T-cell (primary cell): Measurements from ENCODE around the gene HSF2BP. TPM values are rescaled to one million over a fixed set of nuclear protein-coding genes. Genes with fewer than 3 reads are reported as not detected.

Experiments
- ATAC-seq, 4 experiments: fragments of 200-7000 bp in 3 of 4; fragments of 150-1000 bp in 1 of 4; cut with Tn5 transposase; replicated peaks in 1 of 4; 1 replicate in 3 of 4; 2 replicates in 1 of 4; pipeline ENCODE4 v1.10.0; 2021; ENCODE audit warnings: moderate library complexity in 3 of 4, mild to moderate bottlenecking in 2 of 4, moderate number of reproducible peaks in 1 of 4
- CTCF ChIA-PET, 2 donors: fragments of 300-600 bp; sonication (Branson Sonifier 250); formaldehyde crosslinking; loops; one replicate each; lab custom pipeline; 2022; ENCODE audit warnings: antibody characterized with exemption in 2 of 2; lab: Charles Lee
- POLR2A ChIA-PET, 2 donors: fragments of 300-600 bp; sonication (Branson Sonifier 250); formaldehyde crosslinking; loops; one replicate each; lab custom pipeline; 2022; ENCODE audit warnings: antibody characterized with exemption in 2 of 2; lab: Charles Lee
- DNase-seq, 35 experiments: peaks; one replicate each; pipeline versions ENCODE4 v3.0.0 to v3.0.0-alpha.2; 2013 to 2023
- H3K27ac ChIP-seq: one replicate; pipeline ENCODE4 v1.5.1; 2013; ENCODE audit warnings: low read length
- H3K27me3 ChIP-seq, 2 experiments: replicated peaks in 1 of 2; 1 replicate in 1 of 2; 2 replicates in 1 of 2; pipeline versions ENCODE4 v1.6.1 to v1.7.0; 2013; ENCODE audit warnings: low read length in 1 of 2, mixed read lengths in 1 of 2; ENCODE audit not compliant: control insufficient read depth in 2 of 2, insufficient read depth in 2 of 2; ENCODE audit errors: extremely low read depth in 1 of 2
- H3K36me3 ChIP-seq, 2 donors: 1 replicate in 1 of 2; 2 replicates in 1 of 2; pipeline versions ENCODE4 v1.6.1 to v1.7.0; 2013; ENCODE audit warnings: low read length in 1 of 2; ENCODE audit not compliant: control insufficient read depth in 2 of 2, insufficient read depth in 1 of 2; ENCODE audit errors: extremely low read depth in 1 of 2
- H3K4me1 ChIP-seq, 2 experiments: 1 replicate in 1 of 2; 2 replicates in 1 of 2; pipeline versions ENCODE4 v1.6.1 to v1.7.0; 2013; ENCODE audit warnings: low read length in 2 of 2, mixed read lengths in 1 of 2; ENCODE audit not compliant: insufficient read depth in 2 of 2, control insufficient read depth in 1 of 2; ENCODE audit errors: extremely low read depth in 1 of 2
- H3K4me3 ChIP-seq, 2 donors: 1 replicate in 1 of 2; 2 replicates in 1 of 2; pipeline versions ENCODE4 v1.5.1 to v1.7.0; 2013; ENCODE audit warnings: mild to moderate bottlenecking in 2 of 2, low read length in 1 of 2, moderate library complexity in 1 of 2; ENCODE audit not compliant: control insufficient read depth in 1 of 2; ENCODE audit errors: extremely low read depth in 1 of 2
- H3K9me3 ChIP-seq: 2 replicates; pipeline ENCODE4 v1.7.0; 2013
- H3K27ac Mint-ChIP-seq, 2 donors: one replicate each; pipeline ENCODE4 v1.8.0; 2020 to 2021; ENCODE audit warnings: mild to moderate bottlenecking in 2 of 2, mixed read lengths in 2 of 2
- H3K27me3 Mint-ChIP-seq, 2 donors: one replicate each; pipeline ENCODE4 v1.8.0; 2021 to 2022; ENCODE audit warnings: mixed read lengths in 2 of 2
- H3K36me3 Mint-ChIP-seq: one replicate; pipeline ENCODE4 v1.8.0; 2021; ENCODE audit warnings: mixed read lengths
- H3K4me1 Mint-ChIP-seq, 3 donors: one replicate each; pipeline ENCODE4 v1.8.0; 2020 to 2022; ENCODE audit warnings: mixed read lengths in 3 of 3, mild to moderate bottlenecking in 1 of 3
- H3K4me3 Mint-ChIP-seq, 3 donors: one replicate each; pipeline ENCODE4 v1.8.0; 2020 to 2022; ENCODE audit warnings: mild to moderate bottlenecking in 3 of 3, mixed read lengths in 3 of 3, moderate library complexity in 3 of 3
- H3K9me3 Mint-ChIP-seq, 3 donors: one replicate each; pipeline ENCODE4 v1.8.0; 2020 to 2022; ENCODE audit warnings: mixed read lengths in 3 of 3
- WGBS: methylation state at CpG from one replicate; pipeline ENCODE4 v1.1.5; 2013; ENCODE audit warnings: missing lambda C conversion rate; ENCODE audit not compliant: insufficient coverage; 5-methylcytosine and 5-hydroxymethylcytosine counted together
- total RNA-seq, 35 experiments: library from RNA in 6 of 35; stranded (reverse) in 6 of 35; fragments of 120-200 nt in 1 of 35; gene quantifications; one replicate each; pipeline versions ENCODE4 v1.2.1 to v1.2.4 and lab custom pipeline; 2013 to 2026

The HSF2BP gene
- total RNA-seq, 5 donors from 2014 or later (not counting 1 experiment from before 2014, with no cell fraction given), result 0.60 to 2.2 (median 0.80) TPM

- no peaks in the 10 kb centered on the region for H3K9me3 ChIP-seq
- H3K4me1 Mint-ChIP-seq, result peaks cover 2 to 3% (median 2%) of the 10 kb centered on the region in 3 donors
- H3K4me3 Mint-ChIP-seq, result no peak overlapping the region
- peaks cover 0 to 4% of the 10 kb centered on the region in 2 donors for H3K27me3 Mint-ChIP-seq
- DNase-seq, result no peak
- peaks cover 0 to 2% of the 10 kb centered on the region in 2 experiments for H3K4me1 ChIP-seq
- ATAC-seq, result no peak
- no peak overlapping the region for H3K27ac Mint-ChIP-seq
- H3K9me3 Mint-ChIP-seq, result no peaks in the 10 kb centered on the region
- no peak overlapping the region for H3K4me3 ChIP-seq
- POLR2A ChIA-PET, result no interaction called here
- no peak overlapping the region for H3K27ac ChIP-seq
- no peaks in the 10 kb centered on the region for H3K36me3 Mint-ChIP-seq
- H3K36me3 ChIP-seq, result no peaks in the 10 kb centered on the region
- no CpG with 5 or more reads among the region's 3 CpGs for WGBS
- no peaks in the 10 kb centered on the region for H3K27me3 ChIP-seq
- CTCF ChIA-PET, result no interaction called here
Observed at GRCh38 chr21:43640400-43640799, 18.9 kb downstream of the HSF2BP start.

GRCh38 chr21:43639470-43640353 is 19.6 kb downstream of the HSF2BP start:
- WGBS, result 89% methylated on average over 4 of the region's 7 CpGs
- ATAC-seq (no peak), DNase-seq (no peak)
- Histone ChIP-seq H3K4me1 (no peaks in the 10 kb centered on the region), H3K27ac (no peak overlapping the region), H3K27me3 (no peaks in the 10 kb centered on the region), H3K36me3 (no peaks in the 10 kb centered on the region), H3K4me3 (no peak overlapping the region), H3K9me3 (no peaks in the 10 kb centered on the region)
- Mint-ChIP-seq H3K4me1 (no peaks in the 10 kb centered on the region), H3K4me3 (no peak overlapping the region), H3K9me3 (no peaks in the 10 kb centered on the region), H3K27ac (no peak overlapping the region), H3K36me3 (no peaks in the 10 kb centered on the region), H3K27me3 (peaks cover 0 to 3% of the 10 kb centered on the region in 2 donors)
- ChIA-PET POLR2A (no interaction called here), CTCF (no interaction called here)

GRCh38 chr21:43637530-43638158 is 21.6 kb downstream of the HSF2BP start:
- Histone ChIP-seq H3K36me3 (no peaks in the 10 kb centered on the region), H3K4me3 (no peak overlapping the region), H3K9me3 (no peaks in the 10 kb centered on the region), H3K27ac (no peak overlapping the region), H3K27me3 (no peaks in the 10 kb centered on the region), H3K4me1 (no peaks in the 10 kb centered on the region)
- no peaks in the 10 kb centered on the region for H3K27me3 Mint-ChIP-seq
- H3K4me3 Mint-ChIP-seq, result no peak overlapping the region
- H3K9me3 Mint-ChIP-seq, result no peaks in the 10 kb centered on the region
- no peaks in the 10 kb centered on the region for H3K4me1 Mint-ChIP-seq
- H3K27ac Mint-ChIP-seq, result no peak overlapping the region
- no peak for ATAC-seq
- WGBS, result no CpG with 5 or more reads among the region's 3 CpGs
- CTCF ChIA-PET, result interaction anchor here (0.6 kb wide), 2 partner anchors 229 to 369 kb away, joined by 3 to 10 read pairs; no protein-coding TSS in a partner anchor
- no peaks in the 10 kb centered on the region for H3K36me3 Mint-ChIP-seq
- POLR2A ChIA-PET, result no interaction called here
- DNase-seq, result no peak

- no peaks in the 10 kb centered on the region for H3K36me3 Mint-ChIP-seq
- 75% methylated on average over 2 of the region's 7 CpGs for WGBS
- H3K4me1 Mint-ChIP-seq, result no peaks in the 10 kb centered on the region
- Histone ChIP-seq H3K4me3 (no peak overlapping the region), H3K27me3 (no peaks in the 10 kb centered on the region), H3K36me3 (no peaks in the 10 kb centered on the region), H3K9me3 (no peaks in the 10 kb centered on the region), H3K27ac (no peak overlapping the region), H3K4me1 (no peaks in the 10 kb centered on the region)
- no peak overlapping the region for H3K4me3 Mint-ChIP-seq
- ATAC-seq (no peak), DNase-seq (no peak)
- no peak overlapping the region for H3K27ac Mint-ChIP-seq
- H3K9me3 Mint-ChIP-seq, result no peaks in the 10 kb centered on the region
- ChIA-PET CTCF (no interaction called here), POLR2A (no interaction called here)
- H3K27me3 Mint-ChIP-seq, result no peaks in the 10 kb centered on the region
Observed at GRCh38 chr21:43635436-43635835, 23.9 kb downstream of the HSF2BP start.

- no peak overlapping the region for H3K27ac Mint-ChIP-seq
- ATAC-seq, result no peak
Observed at GRCh38 chr21:43634618-43635017, 24.7 kb downstream of the HSF2BP start.

GRCh38 chr21:43632373-43632905 is 26.8 kb downstream of the HSF2BP start:
- Mint-ChIP-seq H3K27me3 (no peaks in the 10 kb centered on the region), H3K4me3 (no peak overlapping the region), H3K9me3 (no peaks in the 10 kb centered on the region), H3K36me3 (peaks cover 6% of the 10 kb centered on the region), H3K27ac (no peak overlapping the region), H3K4me1 (no peaks in the 10 kb centered on the region)
- Histone ChIP-seq H3K27me3 (no peaks in the 10 kb centered on the region), H3K9me3 (no peaks in the 10 kb centered on the region), H3K4me3 (no peak overlapping the region), H3K27ac (no peak overlapping the region), H3K36me3 (no peaks in the 10 kb centered on the region), H3K4me1 (no peaks in the 10 kb centered on the region)
- ChIA-PET CTCF (no interaction called here), POLR2A (no interaction called here)
- DNase-seq (no peak), ATAC-seq (no peak)
- WGBS, result 87% methylated on average over 2 of the region's 5 CpGs

More at GRCh38 chr21:43634618-43635017, 24.7 kb downstream of the HSF2BP start:
- WGBS, result 94% methylated on average over 3 of the region's 5 CpGs
- no peaks in the 10 kb centered on the region for H3K27me3 Mint-ChIP-seq
- ChIA-PET POLR2A (no interaction called here), CTCF (interaction anchor here in 1 of 2 donors (0.5 kb wide), 1 partner anchor 724 kb away, joined by 3 read pairs; no protein-coding TSS in a partner anchor)
- Histone ChIP-seq H3K27ac (no peak overlapping the region), H3K4me3 (no peak overlapping the region), H3K36me3 (no peaks in the 10 kb centered on the region), H3K4me1 (no peaks in the 10 kb centered on the region), H3K27me3 (no peaks in the 10 kb centered on the region), H3K9me3 (no peaks in the 10 kb centered on the region)
- peaks cover 2% of the 10 kb centered on the region for H3K36me3 Mint-ChIP-seq
- no peak overlapping the region for H3K4me3 Mint-ChIP-seq
- no peaks in the 10 kb centered on the region for H3K4me1 Mint-ChIP-seq
- H3K9me3 Mint-ChIP-seq, result no peaks in the 10 kb centered on the region
- DNase-seq, result no peak
